CMK (cell line): Measurements from ENCODE around the gene NTF4.
"Not testable (repeated sequence)": the region's sequence is repeated elsewhere in the genome, so short reads cannot be mapped to it uniquely, and the experiment has no call there.

ENCODE experiments used
- DNase-seq: peaks from one replicate; pipeline ENCODE4 v3.0.0-alpha.2; 2010; ENCODE audit warnings: low read depth

Gene NTF4

DNA sequence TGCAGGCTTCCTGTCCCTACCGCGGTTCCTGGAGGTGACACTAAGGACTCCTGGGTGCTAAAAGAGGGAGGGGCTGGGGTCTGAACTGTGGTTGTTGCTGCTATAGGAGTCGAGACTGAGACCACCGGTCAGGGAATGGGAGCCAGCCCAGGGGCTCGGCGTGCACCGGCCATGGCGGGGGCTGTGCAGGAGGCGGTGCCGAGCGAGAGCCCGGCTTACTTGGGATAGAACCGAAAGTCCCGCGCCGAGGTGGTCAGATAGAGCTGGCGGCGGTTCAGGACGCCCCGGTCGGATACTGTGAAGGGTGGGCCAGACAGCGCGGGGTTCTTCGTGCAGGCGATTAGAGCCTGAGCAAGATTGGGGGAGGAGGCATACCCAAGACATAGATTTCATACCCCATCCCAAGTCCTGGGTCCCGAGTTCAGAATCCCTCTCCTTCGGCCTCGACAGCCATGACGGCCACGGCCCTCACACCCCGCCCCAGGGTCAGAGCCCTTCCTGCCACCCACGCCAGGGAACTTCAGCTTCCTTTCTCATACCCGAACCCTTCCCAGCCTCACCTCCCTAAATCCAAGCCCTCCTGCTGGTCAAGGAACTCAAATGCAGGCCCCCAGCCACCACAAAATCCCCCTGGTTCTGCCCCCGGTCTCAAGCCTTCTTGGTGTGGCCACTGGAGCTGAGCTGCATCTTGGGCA is 7.6 kb downstream of the NTF4 start:
- DNase-seq, result not testable (repeated sequence)

DNA sequence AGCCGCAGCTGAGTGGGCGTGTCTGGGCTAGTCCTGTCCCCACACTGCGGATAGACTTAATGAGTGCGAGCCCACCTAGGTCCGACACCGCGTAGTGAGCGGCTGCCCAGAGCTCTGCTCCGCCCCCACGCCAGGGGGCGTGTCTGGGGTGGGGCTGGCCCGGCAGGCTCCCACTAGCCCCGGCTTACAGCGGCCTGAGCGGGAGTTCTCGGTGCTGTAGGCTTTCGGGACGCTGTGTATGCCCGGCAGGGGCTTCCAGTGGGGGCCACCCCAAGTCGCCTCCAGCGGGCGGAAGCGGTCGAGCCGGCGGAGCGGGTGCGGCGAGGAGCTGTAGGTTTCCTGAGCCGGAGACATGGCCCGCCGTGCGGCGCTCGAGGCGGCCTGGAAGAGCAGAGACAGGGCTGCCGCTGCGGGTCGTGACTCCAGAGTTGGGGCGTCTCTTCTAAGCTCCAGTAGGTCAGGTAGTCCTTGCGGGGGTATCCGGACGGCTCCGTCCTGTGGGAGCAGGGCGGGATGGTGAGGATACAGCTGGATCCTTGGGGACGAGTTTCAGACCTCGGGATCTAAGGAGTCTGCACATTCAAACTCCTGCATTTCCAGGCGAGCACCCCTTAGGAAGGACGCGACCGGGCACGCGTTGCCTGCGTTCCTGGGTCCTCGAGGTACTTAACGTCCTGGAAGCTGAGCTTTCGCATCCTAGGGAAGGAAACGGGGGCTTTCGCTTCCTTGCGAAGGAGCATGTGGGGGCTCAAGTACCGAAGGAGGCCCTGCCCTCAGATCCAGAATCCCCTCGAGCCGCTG is 8.3 kb downstream of the NTF4 start:
- peak; percentile 60 for DNase-seq

DNA sequence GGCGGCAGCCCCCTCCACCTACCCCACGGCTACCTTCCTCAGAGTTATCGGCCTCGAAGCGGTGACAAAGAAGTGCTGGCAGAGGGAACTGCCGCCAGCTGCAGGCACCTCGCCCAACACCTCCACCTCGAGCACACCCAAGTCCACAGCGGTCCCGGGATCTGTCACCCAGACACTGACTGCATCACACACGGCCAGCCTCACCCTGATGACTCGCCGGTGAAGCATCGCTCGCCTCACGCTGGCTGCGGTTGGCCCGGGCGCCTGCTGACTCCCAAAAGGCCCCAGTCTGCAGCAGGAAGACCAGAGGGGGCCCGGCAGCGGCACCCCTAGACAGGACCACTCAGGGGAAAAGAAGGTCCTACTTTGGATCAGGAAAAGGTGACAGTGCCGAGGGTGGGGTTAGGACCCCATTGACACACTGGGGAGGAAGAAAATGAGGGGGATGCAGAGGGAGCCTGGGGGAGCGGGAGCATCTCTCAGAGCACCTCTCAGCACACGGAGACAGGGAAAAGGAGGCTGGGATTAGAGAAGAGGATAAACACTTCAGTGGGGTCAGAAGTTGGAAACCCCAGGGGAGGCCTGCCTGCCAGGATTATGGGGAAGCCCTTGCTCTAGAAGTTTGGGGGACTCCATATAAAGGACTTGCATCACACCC is 14.1 kb downstream of the NTF4 start:
- DNase-seq, result not testable (repeated sequence)

DNA sequence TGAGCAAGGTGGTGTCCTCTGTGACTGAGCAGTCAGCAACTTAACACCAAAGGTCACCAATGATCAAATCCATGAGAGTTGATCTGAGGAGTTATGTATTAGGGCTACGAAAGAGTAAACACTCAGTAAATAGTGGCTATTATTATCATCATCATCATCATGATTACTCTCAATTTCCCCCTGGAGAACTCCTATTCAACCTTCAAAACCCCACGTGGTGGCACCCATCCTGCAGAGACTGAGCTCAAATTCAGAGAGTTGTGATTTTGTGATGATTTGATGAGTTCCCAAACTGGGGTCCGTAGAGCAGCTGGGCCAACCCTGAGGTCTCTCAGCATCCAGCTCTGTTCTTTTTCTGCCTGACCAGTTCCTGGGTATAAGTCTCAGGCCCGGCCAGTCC is 14.8 kb downstream of the NTF4 start:
- DNase-seq, result not testable (repeated sequence)

DNA sequence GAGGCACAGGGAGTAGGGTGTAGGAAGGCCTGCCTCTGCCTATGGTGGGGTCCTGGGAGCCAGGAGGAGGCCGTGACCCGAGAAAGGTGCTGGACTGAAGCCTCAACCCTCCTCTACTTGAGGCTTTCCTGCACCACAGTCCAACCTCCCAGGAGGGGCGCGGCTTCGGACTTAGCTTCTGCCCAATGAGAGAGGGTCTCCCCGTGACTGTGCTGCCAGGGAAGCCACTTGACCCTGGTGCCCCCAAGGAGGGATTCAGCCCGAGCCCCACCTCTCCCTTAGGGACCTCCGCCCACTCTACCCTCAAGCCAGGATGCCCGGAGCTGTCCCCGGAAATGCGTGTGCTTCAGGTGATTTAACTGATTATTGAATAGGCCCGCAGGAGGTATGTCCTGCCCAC is 15.6 kb downstream of the NTF4 start, which contains the start of gene CGB8:
TSS of gene CGB8 (minus strand) at position 101 of the 400 bp plus-strand sequence. CDS start 372 bp downstream, outside the sequence.
- not testable (repeated sequence) for DNase-seq

DNA sequence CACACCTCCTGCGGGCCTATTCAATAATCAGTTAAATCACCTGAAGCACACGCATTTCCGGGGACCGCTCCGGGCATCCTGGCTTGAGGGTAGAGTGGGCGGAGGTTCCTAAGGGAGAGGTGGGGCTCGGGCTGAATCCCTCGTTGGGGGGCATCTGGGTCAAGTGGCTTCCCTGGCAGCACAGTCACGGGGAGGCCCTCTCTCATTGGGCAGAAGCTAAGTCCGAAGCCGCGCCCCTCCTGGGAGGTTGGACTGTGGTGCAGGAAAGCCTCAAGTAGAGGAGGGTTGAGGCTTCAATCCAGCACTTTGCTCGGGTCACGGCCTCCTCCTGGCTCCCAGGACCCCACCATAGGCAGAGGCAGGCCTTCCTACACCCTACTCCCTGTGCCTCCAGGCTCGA is 21.1 kb downstream of the NTF4 start, which contains the start of gene CGB5:
TSS of gene CGB5 (plus strand) at position 301 of the 400 bp plus-strand sequence. CDS start 362 bp downstream, outside the sequence.
- DNase-seq, result not testable (repeated sequence)

DNA sequence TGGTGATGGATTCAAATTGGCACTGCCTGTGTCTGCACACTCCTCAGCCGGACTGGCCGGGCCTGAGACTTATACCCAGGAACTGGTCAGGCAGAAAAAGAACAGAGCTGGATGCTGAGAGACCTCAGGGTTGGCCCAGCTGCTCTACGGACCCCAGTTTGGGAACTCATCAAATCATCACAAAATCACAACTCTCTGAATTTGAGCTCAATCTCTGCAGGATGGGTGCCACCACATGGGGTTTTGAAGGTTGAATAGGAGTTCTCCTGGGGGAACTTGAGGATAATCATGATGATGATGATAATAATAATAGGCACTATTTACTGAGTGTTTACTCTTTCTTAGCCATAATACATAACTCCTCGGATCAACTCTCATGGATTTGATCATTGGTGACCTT is 22.0 kb downstream of the NTF4 start:
- DNase-seq, result not testable (repeated sequence)

DNA sequence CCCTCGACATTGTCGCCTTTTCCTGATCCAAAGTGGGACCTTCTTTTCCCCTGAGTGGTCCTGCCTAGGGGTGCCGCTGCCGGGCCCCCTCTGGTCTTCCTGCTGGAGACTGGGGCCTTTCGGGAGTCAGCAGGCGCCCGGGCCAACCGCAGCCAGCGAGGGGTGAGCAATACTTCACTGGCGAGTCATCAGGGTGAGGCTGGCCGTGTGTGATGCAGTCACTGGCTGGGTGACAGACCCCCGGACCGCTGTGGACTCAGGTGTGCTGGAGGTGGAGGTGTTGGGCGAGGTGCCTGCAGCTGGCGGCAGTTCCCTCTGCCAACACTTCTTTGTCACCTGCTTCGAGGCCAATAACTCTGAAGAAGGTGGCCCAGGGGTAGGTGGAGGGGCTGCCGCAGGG is 22.4 kb downstream of the NTF4 start:
- no peak for DNase-seq

DNA sequence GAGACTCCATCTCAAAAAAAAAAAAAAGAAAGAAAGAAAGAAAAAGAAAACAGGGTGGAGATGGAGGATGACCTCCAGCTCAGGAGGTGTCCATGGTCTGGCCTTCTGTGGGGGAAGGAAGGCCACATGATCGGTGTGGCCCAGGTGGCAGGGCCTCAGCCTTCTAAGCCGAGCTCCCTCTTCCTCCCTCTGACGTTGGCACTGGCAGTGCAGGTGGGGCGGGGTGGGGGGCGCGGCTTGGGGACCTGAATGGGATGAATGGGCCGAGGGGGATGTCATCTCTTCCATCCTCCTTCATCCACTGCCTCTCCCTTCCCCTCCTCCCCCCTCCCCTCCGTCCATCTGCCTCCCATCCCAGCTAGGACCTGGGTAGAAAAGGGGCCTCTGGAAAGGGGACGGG is 24.9 kb downstream of the NTF4 start:
- DNase-seq, result not testable (repeated sequence)

DNA sequence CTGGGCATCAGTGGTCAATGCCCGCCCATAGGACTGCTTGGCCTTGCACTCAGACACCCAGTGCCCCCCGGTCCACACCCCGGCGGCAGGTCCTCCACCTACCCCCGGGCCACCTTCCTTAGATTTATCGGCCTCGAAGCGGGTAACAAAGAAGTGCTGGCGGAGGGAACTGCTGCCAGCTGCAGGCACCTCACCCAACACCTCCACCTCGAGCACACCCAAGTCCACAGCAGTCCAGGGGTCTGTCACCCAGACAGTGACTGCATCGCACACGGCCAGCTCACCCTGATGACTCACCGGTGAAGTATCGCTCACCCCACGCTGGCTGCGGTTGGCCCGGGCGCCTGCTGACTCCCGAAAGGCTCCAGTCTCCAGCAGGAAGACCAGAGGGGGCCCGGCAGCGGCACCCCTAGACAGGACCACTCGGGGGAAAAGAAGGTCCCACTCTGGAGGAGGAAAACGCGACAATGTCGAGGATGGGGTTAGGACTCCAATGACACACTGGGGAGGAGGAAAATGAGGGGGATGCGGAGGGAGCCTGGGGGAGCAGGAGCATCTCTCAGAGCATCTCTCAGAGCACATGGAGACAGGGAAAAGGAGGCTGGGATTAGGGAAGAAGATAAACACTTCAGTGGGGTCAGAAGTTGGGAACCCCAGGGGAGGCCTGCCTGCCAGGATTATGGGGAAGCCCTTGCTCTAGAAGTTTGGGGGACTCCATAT is 25.9 kb downstream of the NTF4 start:
- DNase-seq, result not testable (repeated sequence)

DNA sequence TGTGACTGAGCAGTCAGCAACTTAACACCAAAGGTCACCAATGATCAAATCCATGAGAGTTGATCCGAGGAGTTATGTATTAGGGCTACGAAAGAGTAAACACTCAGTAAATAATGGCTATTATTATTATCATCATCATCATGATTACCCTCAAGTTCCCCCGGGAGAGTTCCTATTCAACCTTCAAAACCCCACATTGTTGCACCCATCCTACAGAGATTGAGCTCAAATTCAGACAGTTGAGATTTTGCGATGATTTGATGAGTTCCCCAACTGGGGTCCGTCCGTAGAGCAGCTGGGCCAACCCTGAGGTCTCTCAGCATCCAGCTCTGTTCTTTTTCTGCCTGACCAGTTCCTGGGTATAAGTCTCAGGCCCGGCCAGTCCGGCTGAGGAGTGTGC is 26.5 kb downstream of the NTF4 start:
- DNase-seq, result not testable (repeated sequence)

DNA sequence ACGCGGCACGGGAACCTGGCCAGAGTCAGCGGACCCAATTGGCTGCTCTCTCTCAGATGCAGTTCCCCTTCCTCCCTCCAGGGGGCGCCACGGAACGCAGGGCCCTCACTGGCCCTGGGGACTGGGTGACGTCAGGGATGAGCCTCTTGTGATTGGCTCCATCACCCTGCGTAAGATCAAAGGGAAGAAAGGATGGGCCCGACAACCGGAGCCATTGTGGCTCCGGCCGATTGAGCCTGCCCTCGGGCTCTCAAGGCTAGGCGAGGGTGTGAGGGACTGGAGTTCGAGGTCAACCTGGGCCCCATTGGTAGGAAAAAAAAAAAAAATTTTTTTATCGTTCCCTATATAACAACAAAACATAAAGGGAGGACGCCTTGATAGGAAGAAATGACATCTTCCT is 27.8 kb downstream of the NTF4 start, which contains the start of gene CGB1:
TSS of gene CGB1 (minus strand) at position 81 of the 400 bp plus-strand sequence. CDS start 184 bp downstream, outside the sequence.
- not testable (repeated sequence) for DNase-seq

DNA sequence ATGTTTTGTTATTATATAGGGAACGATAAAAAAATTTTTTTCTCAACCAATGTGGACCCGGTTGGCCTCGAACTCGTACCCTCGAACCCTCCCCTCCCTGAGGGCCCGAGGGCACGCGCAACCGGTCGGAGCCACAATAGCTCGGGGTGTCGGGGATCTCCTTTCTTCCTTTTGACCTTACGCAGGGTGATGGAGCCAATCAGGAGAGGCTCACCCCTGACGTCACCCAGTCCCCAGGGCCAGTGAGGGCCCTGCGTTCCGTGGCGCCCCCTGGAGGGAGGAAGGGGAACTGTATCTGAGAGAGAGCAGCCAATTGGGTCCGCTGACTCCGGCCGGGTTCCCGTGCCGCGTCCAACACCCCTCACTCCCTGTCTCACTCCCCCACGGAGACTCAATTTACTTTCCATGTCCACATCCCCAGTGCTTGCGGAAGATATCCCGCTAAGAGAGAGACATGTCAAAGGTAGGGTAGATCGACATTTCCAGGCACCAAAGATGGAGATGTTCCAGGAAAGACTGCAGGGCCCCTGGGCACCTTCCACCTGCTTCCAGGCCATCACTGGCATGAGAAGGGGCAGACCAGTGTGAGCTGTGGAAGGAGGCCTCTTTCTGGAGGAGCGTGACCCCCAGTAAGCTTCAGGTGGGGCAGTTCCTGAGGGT is 32.8 kb downstream of the NTF4 start, which contains the start of gene CGB2:
TSS of gene CGB2 (plus strand) at position 249 of the 660 bp plus-strand sequence. CDS start at position 455, 206 bp downstream.
- not testable (repeated sequence) for DNase-seq

DNA sequence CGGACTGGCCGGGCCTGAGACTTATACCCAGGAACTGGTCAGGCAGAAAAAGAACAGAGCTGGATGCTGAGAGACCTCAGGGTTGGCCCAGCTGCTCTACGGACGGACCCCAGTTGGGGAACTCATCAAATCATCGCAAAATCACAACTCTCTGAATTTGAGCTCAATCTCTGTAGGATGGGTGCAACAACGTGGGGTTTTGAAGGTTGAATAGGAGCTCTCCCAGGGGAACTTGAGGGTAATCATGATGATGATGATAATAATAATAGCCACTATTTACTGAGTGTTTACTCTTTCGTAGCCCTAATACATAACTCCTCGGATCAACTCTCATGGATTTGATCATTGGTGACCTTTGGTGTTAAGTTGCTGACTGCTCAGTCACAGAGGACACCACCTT is 34.3 kb downstream of the NTF4 start:
- DNase-seq, result not testable (repeated sequence)

DNA sequence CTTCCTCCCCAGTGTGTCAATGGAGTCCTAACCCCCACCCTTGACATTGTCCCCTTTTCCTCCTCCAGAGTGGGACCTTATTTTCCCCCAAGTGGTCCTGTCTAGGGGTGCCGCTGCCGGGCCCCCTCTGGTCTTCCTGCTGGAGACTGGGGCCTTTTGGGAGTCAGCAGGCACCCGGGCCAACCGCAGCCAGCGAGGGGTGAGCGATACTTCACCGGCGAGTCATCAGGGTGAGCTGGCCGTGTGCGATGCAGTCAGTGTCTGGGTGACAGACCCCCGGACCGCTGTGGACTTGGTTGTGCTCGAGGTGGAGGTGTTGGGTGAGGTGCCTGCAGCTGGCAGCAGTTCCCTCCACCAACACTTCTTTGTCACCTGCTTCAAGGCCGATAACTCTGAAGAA is 34.9 kb downstream of the NTF4 start:
- DNase-seq, result not testable (repeated sequence)

DNA sequence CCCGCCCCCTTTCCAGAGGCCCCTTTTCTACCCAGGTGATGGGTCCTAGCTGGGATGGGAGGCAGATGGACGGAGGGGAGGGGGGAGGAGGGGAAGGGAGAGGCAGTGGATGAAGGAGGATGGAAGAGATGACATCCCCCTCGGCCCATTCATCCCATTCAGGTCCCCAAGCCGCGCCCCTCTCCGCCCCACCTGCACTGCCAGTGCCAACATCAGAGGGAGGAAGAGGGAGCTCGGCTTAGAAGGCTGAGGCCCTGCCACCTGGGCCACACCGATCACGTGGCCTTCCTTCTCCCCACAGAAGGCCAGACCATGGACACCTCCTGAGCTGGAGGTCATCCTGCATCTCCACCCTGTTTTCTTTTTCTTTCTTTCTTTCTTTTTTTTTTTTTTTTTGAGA is 35.9 kb downstream of the NTF4 start:
- not testable (repeated sequence) for DNase-seq

DNA sequence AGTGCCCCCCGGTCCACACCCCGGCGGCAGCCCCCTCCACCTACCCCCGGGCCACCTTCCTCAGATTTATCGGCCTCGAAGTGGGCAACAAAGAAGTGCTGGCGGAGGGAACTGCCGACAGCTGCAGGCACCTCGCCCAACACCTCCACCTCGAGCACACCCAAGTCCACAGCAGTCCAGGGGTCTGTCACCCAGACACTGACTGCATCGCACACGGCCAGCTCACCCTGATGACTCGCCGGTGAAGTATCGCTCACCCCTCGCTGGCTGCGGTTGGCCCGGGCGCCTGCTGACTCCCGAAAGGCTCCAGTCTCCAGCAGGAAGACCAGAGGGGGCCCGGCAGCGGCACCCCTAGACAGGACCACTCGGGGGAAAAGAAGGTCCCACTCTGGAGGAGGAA is 39.0 kb downstream of the NTF4 start:
- DNase-seq, result not testable (repeated sequence)

DNA sequence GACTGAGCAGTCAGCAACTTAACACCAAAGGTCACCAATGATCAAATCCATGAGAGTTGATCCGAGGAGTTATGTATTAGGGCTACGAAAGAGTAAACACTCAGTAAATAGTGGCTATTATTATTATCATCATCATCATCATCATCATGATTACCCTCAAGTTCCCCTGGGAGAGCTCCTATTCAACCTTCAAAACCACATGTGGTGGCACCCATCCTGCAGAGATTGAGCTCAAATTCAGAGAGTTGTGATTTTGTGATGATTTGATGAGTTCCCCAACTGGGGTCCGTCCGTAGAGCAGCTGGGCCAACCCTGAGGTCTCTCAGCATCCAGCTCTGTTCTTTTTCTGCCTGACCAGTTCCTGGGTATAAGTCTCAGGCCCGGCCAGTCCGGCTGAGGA is 39.5 kb downstream of the NTF4 start:
- DNase-seq, result not testable (repeated sequence)

DNA sequence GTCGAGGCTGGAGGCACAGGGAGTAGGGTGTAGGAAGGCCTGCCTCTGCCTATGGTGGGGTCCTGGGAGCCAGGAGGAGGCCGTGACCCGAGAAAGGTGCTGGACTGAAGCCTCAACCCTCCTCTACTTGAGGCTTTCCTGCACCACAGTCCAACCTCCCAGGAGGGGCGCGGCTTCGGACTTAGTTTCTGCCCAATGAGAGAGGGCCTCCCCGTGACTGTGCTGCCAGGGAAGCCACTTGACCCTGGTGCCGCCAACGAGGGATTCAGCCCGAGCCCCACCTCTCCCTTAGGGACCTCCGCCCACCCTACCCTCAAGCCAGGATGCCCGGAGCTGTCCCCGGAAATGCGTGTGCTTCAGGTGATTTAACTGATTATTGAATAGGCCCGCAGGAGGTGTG is 40.4 kb downstream of the NTF4 start, which contains the start of gene CGB3:
TSS of gene CGB3 (minus strand) at position 101 of the 400 bp plus-strand sequence. CDS start 362 bp downstream, outside the sequence.
- not testable (repeated sequence) for DNase-seq

DNA sequence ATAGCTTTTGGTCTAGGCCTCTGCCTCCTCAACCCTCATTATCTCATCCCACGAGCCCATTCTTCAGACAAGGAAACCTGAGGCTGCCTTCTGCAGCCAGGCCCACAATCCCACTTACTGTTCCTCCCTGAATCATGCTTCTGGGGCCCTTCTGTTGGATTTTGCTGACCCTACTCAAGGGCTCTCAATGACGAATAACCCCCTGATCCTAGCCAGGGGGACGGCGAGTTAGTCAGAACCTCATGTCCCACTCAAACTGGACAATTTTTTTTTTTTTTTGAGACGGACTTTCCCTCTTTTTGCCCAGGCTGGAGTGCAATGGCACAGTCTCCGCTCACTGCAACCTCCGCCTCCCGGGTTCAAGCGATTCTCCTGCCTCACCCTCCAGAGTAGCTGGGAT is 42.5 kb downstream of the NTF4 start:
- DNase-seq, result no peak
